GM23338 (cell line): ENCODE data around the gene CLCNKA.

Experiments used
- EZH2 ChIP-seq: fragments of 200-600 bp; sonication (generic); IDR thresholded peaks from one replicate; pipeline ENCODE4 v1.8.0; 2017; ENCODE audit warnings: antibody characterized with exemption, mild to moderate bottlenecking, low read depth; ENCODE audit not compliant: unreplicated experiment
- JUNB ChIP-seq: IDR thresholded peaks from one replicate; pipeline ENCODE4 v1.6.1; 2016; ENCODE audit warnings: antibody characterized with exemption; ENCODE audit not compliant: unreplicated experiment
- NANOG ChIP-seq: IDR thresholded peaks from 2 replicates; pipeline ENCODE4 v1.6.1; 2016; ENCODE audit warnings: antibody characterized with exemption, borderline replicate concordance
- POLR2AphosphoS5 ChIP-seq: IDR thresholded peaks from 2 replicates; pipeline ENCODE4 v1.6.1; 2016; ENCODE audit warnings: antibody characterized with exemption, low read depth
- TF ChIP-seq, protein P1 (sequence below), 2 experiments: fragments of 200-600 bp in 1 of 2; sonication (generic) in 1 of 2; conservative IDR thresholded peaks; 2 replicates each; pipeline versions ENCODE4 v1.5.1 to v1.6.1; 2016 to 2017; ENCODE audit warnings: antibody characterized with exemption in 2 of 2, low read depth in 2 of 2, mild to moderate bottlenecking in 2 of 2, moderate library complexity in 1 of 2

DNA sequence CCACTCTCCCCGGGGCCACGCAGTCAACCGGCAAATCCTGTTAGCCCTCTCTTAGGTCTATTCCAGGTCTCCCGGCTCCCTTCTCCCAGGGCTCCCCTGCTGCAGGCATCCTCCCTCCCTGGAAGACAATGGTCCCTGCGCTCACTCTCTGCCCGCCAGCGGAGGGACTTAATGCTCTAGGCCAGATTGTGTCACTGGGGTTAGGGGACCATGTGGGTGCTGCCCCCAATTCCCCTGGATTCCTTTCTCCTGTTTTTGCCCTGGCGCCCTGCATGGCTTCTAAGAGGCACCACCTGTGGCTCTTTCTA is 43.4 kb downstream of the CLCNKA start:
- TF ChIP-seq, protein P1, sequence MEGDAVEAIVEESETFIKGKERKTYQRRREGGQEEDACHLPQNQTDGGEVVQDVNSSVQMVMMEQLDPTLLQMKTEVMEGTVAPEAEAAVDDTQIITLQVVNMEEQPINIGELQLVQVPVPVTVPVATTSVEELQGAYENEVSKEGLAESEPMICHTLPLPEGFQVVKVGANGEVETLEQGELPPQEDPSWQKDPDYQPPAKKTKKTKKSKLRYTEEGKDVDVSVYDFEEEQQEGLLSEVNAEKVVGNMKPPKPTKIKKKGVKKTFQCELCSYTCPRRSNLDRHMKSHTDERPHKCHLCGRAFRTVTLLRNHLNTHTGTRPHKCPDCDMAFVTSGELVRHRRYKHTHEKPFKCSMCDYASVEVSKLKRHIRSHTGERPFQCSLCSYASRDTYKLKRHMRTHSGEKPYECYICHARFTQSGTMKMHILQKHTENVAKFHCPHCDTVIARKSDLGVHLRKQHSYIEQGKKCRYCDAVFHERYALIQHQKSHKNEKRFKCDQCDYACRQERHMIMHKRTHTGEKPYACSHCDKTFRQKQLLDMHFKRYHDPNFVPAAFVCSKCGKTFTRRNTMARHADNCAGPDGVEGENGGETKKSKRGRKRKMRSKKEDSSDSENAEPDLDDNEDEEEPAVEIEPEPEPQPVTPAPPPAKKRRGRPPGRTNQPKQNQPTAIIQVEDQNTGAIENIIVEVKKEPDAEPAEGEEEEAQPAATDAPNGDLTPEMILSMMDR (conservative IDR thresholded peaks at IDR 0.05; ENCODE audit: low read depth in 2 of 2), result no peak
- TF ChIP-seq EZH2, result no peak
- TF ChIP-seq POLR2AphosphoS5, result no peak
- TF ChIP-seq JUNB, result no peak
- TF ChIP-seq NANOG, result no peak
